ENCODE results near the gene OTULIN.

OTULIN gene

GRCh38 chr5:14738050-14738449 lies 73.5 kb downstream of the OTULIN start:
- in situ Hi-C loops (cut with HindIII; ENCODE audit: low sequenced_read_pairs): no loop called here

GRCh38 chr5:14739538-14739937 lies 75.0 kb downstream of the OTULIN start:
- in situ Hi-C loops (cut with HindIII; ENCODE audit: low sequenced_read_pairs): no loop called here

- in situ Hi-C loops (cut with HindIII; ENCODE audit: low sequenced_read_pairs): no loop called here
These were observed 75.5 kb downstream of the OTULIN start for GRCh38 chr5:14739981-14740380.

- in situ Hi-C loops (cut with HindIII; ENCODE audit: low sequenced_read_pairs): no loop called here
These were observed 76.6 kb downstream of the OTULIN start for GRCh38 chr5:14741131-14741530.

- in situ Hi-C loops (cut with HindIII; ENCODE audit: low sequenced_read_pairs): no loop called here
These were observed 77.4 kb downstream of the OTULIN start for GRCh38 chr5:14741801-14742440.

- in situ Hi-C loops (cut with HindIII; ENCODE audit: low sequenced_read_pairs): no loop called here
These were observed 78.0 kb downstream of the OTULIN start for GRCh38 chr5:14742498-14742897.

GRCh38 chr5:14743601-14744295 lies 79.2 kb downstream of the OTULIN start:
- in situ Hi-C loops (cut with HindIII; ENCODE audit: low sequenced_read_pairs): no loop called here

GRCh38 chr5:14744296-14745187 lies 80.0 kb downstream of the OTULIN start:
- in situ Hi-C loops (cut with HindIII; ENCODE audit: low sequenced_read_pairs): loop anchor here (5.0 kb wide), 1 partner anchor 38 kb away; no protein-coding TSS in a partner anchor

GRCh38 chr5:14745188-14745563 lies 80.7 kb downstream of the OTULIN start:
- in situ Hi-C loops (cut with HindIII; ENCODE audit: low sequenced_read_pairs): loop anchor here (5.0 kb wide), 1 partner anchor 37 kb away; no protein-coding TSS in a partner anchor

- in situ Hi-C loops (cut with HindIII; ENCODE audit: low sequenced_read_pairs): loop anchor here (5.0 kb wide), 1 partner anchor 37 kb away; no protein-coding TSS in a partner anchor
These were observed 81.2 kb downstream of the OTULIN start for GRCh38 chr5:14745753-14746152.

GRCh38 chr5:14748180-14748900 lies 83.8 kb downstream of the OTULIN start:
- in situ Hi-C loops (cut with HindIII; ENCODE audit: low sequenced_read_pairs): loop anchor here (5.0 kb wide), 1 partner anchor 34 kb away; no protein-coding TSS in a partner anchor

Data from endothelial cell of hepatic sinusoid (primary cell).